AG04450 (cell line): ENCODE data around the gene FAM163B. TPM values are rescaled to one million over a fixed set of nuclear protein-coding genes. Genes with fewer than 3 reads are reported as not detected.

ENCODE experiments used
- CTCF ChIA-PET: fragments of 300-600, 350-600 bp; formaldehyde crosslinking; extraction: SDS; loops from one replicate; lab custom pipeline; 2022; ENCODE audit warnings: antibody characterized with exemption, inconsistent platforms; lab: Charles Lee
- POLR2A ChIA-PET: fragments of 350-600 bp; formaldehyde crosslinking; extraction: SDS; loops from one replicate; lab custom pipeline; 2021; ENCODE audit warnings: antibody characterized with exemption, inconsistent platforms; lab: Yijun Ruan, JAX
- DNase-seq: peaks from one replicate; pipeline ENCODE4 v3.0.0-alpha.2; 2011; ENCODE audit warnings: low read depth, low spot score
- H3K27ac ChIP-seq: one replicate; pipeline ENCODE4 v1.5.1; 2012; ENCODE audit warnings: low read depth, low read length, control low read depth
- H3K27me3 ChIP-seq: one replicate; pipeline ENCODE4 v1.6.0; 2012; ENCODE audit warnings: low read length; ENCODE audit not compliant: control insufficient read depth, insufficient read depth
- H3K4me3 ChIP-seq: 2 replicates; pipeline ENCODE4 v1.5.1; 2011; ENCODE audit warnings: mild to moderate bottlenecking, low read depth, low read length, control low read depth
- H3K9me3 ChIP-seq: 2 replicates; pipeline ENCODE4 v1.5.1; 2012; ENCODE audit warnings: low read length; ENCODE audit not compliant: control insufficient read depth, insufficient read depth
- CTCF ChIP-seq: IDR thresholded peaks from 2 replicates; pipeline ENCODE4 v1.5.1; 2011; ENCODE audit warnings: low read depth, low read length, control low read depth, inconsistent platforms
- polyA plus RNA-seq: library from polyadenylated mRNA; depleted of rRNA; stranded (reverse); fragments of >200 nt; gene quantifications from 2 replicates; pipeline ENCODE4 v1.2.3, GENCODE V29; 2011

FAM163B gene
- polyA plus RNA-seq, 1 experiment: not detected

- DNase-seq: no peak
- POLR2A ChIA-PET: no interaction called here
- no peak overlapping the region for H3K27ac ChIP-seq
- H3K27me3 ChIP-seq: peaks cover 49% of the 10 kb centered on the region
- H3K4me3 ChIP-seq: no peak overlapping the region
- no peak for TF ChIP-seq CTCF
- H3K9me3 ChIP-seq: no peaks in the 10 kb centered on the region; the same call in 1 of the 2 replicates
- CTCF ChIA-PET: no interaction called here
These were observed 4.9 kb upstream of the FAM163B start for GRCh38 chr9:133614056-133614455.

- TF ChIP-seq CTCF: no peak
- ChIA-PET CTCF (no interaction called here), POLR2A (no interaction called here)
- Histone ChIP-seq H3K27me3 (peaks cover 53% of the 10 kb centered on the region), H3K9me3 (no peaks in the 10 kb centered on the region; the same call in 1 of the 2 replicates), H3K27ac (no peak overlapping the region), H3K4me3 (no peak overlapping the region)
- DNase-seq: no peak
These were observed 4.2 kb upstream of the FAM163B start for GRCh38 chr9:133613432-133613831.

- POLR2A ChIA-PET: interaction anchor here (0.7 kb wide), 1 partner anchor 10 kb away, joined by 4 read pairs; no protein-coding TSS in a partner anchor
- DNase-seq: no peak
- no peak for TF ChIP-seq CTCF
- Histone ChIP-seq H3K4me3 (no peak overlapping the region), H3K27me3 (peaks cover 54% of the 10 kb centered on the region), H3K27ac (no peak overlapping the region), H3K9me3 (no peaks in the 10 kb centered on the region; the same call in 1 of the 2 replicates)
- CTCF ChIA-PET: no interaction called here
These were observed 3.6 kb upstream of the FAM163B start for GRCh38 chr9:133612816-133613215.

GRCh38 chr9:133612051-133612450, 2.9 kb upstream of the FAM163B start:
- ChIA-PET CTCF (no interaction called here), POLR2A (no interaction called here)
- DNase-seq: no peak
- Histone ChIP-seq H3K27ac (no peak overlapping the region), H3K4me3 (no peak overlapping the region), H3K9me3 (no peaks in the 10 kb centered on the region; the same call in 1 of the 2 replicates), H3K27me3 (peaks cover 56% of the 10 kb centered on the region)
- no peak for TF ChIP-seq CTCF

GRCh38 chr9:133610845-133611244, 1.7 kb upstream of the FAM163B start:
- Histone ChIP-seq H3K4me3 (no peak overlapping the region), H3K9me3 (no peaks in the 10 kb centered on the region; the same call in 1 of the 2 replicates), H3K27ac (no peak overlapping the region), H3K27me3 (peaks cover 59% of the 10 kb centered on the region)
- POLR2A ChIA-PET: interaction anchor here (0.7 kb wide), 1 partner anchor 45 kb away, joined by 6 read pairs; no protein-coding TSS in a partner anchor
- DNase-seq: no peak
- CTCF ChIA-PET: no interaction called here
- TF ChIP-seq CTCF: no peak
